ENCODE results near the gene MAD1L1.

GRCh38 chr7:1922071-1922869, 310.5 kb downstream of the MAD1L1 start:
- TF ChIP-seq CTCF (CRISPR knock-in tag; IDR thresholded peaks at IDR 0.05) (no peak), ZNF3 (CRISPR knock-in tag; IDR thresholded peaks at IDR 0.05) (no peak), TEAD2 (CRISPR knock-in tag; IDR thresholded peaks at IDR 0.05) (no peak), HIVEP1 (CRISPR knock-in tag; IDR thresholded peaks at IDR 0.05) (no peak), MTF1 (CRISPR knock-in tag; IDR thresholded peaks at IDR 0.05) (no peak), TCF12 (IDR thresholded peaks at IDR 0.05) (no peak), TCF12 (CRISPR knock-in tag; IDR thresholded peaks at IDR 0.05) (no peak), EZH2 (conservative IDR thresholded peaks at IDR 0.05; ENCODE audit: low read depth, low read length) (no peak), ZNF138 (CRISPR knock-in tag; IDR thresholded peaks at IDR 0.05; ENCODE audit: low read depth) (no peak), NBN (conservative IDR thresholded peaks at IDR 0.05) (no peak), MAX (IDR thresholded peaks at IDR 0.05) (no peak), HCFC1 (IDR thresholded peaks at IDR 0.05; ENCODE audit: low read depth, low read length) (no peak), ELF4 (CRISPR knock-in tag; IDR thresholded peaks at IDR 0.05; ENCODE audit: borderline replicate concordance) (no peak), MAZ (IDR thresholded peaks at IDR 0.05; ENCODE audit: borderline replicate concordance, low read depth, low read length) (no peak), MAZ (CRISPR knock-in tag; IDR thresholded peaks at IDR 0.05; ENCODE audit: low read depth) (no peak)

Measured in HepG2 (cell line).